HepG2 (cell line): ENCODE results near the gene AFF1. TPM values are rescaled to one million over a fixed set of nuclear protein-coding genes. Genes with fewer than 3 reads are reported as not detected.

Source experiments
- CHCHD3 ChIP-seq: sonication (generic); formaldehyde crosslinking; IDR thresholded peaks from 2 replicates; pipeline ENCODE4 v1.8.0; 2022; ENCODE audit warnings: mild to moderate bottlenecking, missing genetic modification reagents, moderate library complexity
- ELF3 ChIP-seq: IDR thresholded peaks from 2 replicates; pipeline ENCODE4 v1.6.1; 2016; ENCODE audit warnings: missing genetic modification reagents, missing compliant biosample characterization
- GFI1 ChIP-seq: sonication (generic); formaldehyde crosslinking; IDR thresholded peaks from 2 replicates; pipeline ENCODE4 v1.5.0; 2020; ENCODE audit warnings: missing genetic modification reagents, mild to moderate bottlenecking, borderline replicate concordance
- GLI4 ChIP-seq: sonication (generic); formaldehyde crosslinking; IDR thresholded peaks from 2 replicates; pipeline ENCODE4 v1.5.1; 2020; ENCODE audit warnings: missing genetic modification reagents, mild to moderate bottlenecking, moderate library complexity, borderline replicate concordance
- ISL2 ChIP-seq: sonication (generic); formaldehyde crosslinking; IDR thresholded peaks from 2 replicates; pipeline ENCODE4 v1.5.0; 2020; ENCODE audit warnings: missing genetic modification reagents
- MXD4 ChIP-seq: IDR thresholded peaks from 2 replicates; pipeline ENCODE4 v1.6.1; 2016; ENCODE audit warnings: mild to moderate bottlenecking, missing biosample characterization, missing genetic modification reagents
- MYNN ChIP-seq: sonication (generic); formaldehyde crosslinking; IDR thresholded peaks from 2 replicates; pipeline ENCODE4 v1.4.0; 2020; ENCODE audit warnings: mild to moderate bottlenecking, low read depth, missing genetic modification reagents
- NCOA1 ChIP-seq: sonication (generic); formaldehyde crosslinking; IDR thresholded peaks from 2 replicates; pipeline ENCODE4 v1.9.0; 2021; ENCODE audit warnings: missing genetic modification reagents
- NFIC ChIP-seq: IDR thresholded peaks from 2 replicates; pipeline ENCODE4 v1.6.1; 2012; ENCODE audit warnings: mild to moderate bottlenecking, low read length, inconsistent platforms
- SAFB2 ChIP-seq: sonication (generic); formaldehyde crosslinking; IDR thresholded peaks from 2 replicates; pipeline ENCODE4 v1.5.1; 2020; ENCODE audit warnings: missing genetic modification reagents, low read depth, mild to moderate bottlenecking, borderline replicate concordance
- TBL1XR1 ChIP-seq: fragments of 150-350 bp; IDR thresholded peaks from 2 replicates; pipeline ENCODE4 v1.6.1; 2014; ENCODE audit warnings: borderline replicate concordance, low read length; ENCODE audit not compliant: partially characterized antibody
- THAP11 ChIP-seq: IDR thresholded peaks from 2 replicates; pipeline ENCODE4 v1.6.1; 2016; ENCODE audit warnings: missing biosample characterization, missing genetic modification reagents
- ZFP1 ChIP-seq: IDR thresholded peaks from 2 replicates; pipeline ENCODE4 v1.6.1; 2016
- ZFP91 ChIP-seq: sonication (generic); formaldehyde crosslinking; IDR thresholded peaks from 2 replicates; pipeline ENCODE4 v1.9.0; 2022; ENCODE audit warnings: missing genetic modification reagents, mild to moderate bottlenecking, borderline replicate concordance
- ZNF30 ChIP-seq: sonication (generic); formaldehyde crosslinking; IDR thresholded peaks from 2 replicates; pipeline ENCODE4 v1.5.0; 2020; ENCODE audit warnings: mild to moderate bottlenecking, missing genetic modification reagents
- ZNF547 ChIP-seq: sonication (generic); formaldehyde crosslinking; IDR thresholded peaks from 2 replicates; pipeline ENCODE4 v1.5.1; 2020; ENCODE audit warnings: mild to moderate bottlenecking, missing genetic modification reagents
- ZNF737 ChIP-seq: sonication (generic); formaldehyde crosslinking; IDR thresholded peaks from 2 replicates; pipeline ENCODE4 v1.5.0; 2020; ENCODE audit warnings: missing genetic modification reagents, mild to moderate bottlenecking, borderline replicate concordance
- ZNF761 ChIP-seq: sonication (generic); formaldehyde crosslinking; conservative IDR thresholded peaks from 2 replicates; pipeline ENCODE4 v1.4.0; 2020; ENCODE audit warnings: mild to moderate bottlenecking, missing genetic modification reagents
- ZNF776 ChIP-seq: sonication (generic); formaldehyde crosslinking; IDR thresholded peaks from 2 replicates; pipeline ENCODE4 v1.4.0; 2020; ENCODE audit warnings: mild to moderate bottlenecking, missing genetic modification reagents
- ZNF839 ChIP-seq: sonication (generic); formaldehyde crosslinking; IDR thresholded peaks from 2 replicates; pipeline ENCODE4 v1.4.0; 2020; ENCODE audit warnings: missing genetic modification reagents, mild to moderate bottlenecking, borderline replicate concordance
- ZNF891 ChIP-seq: sonication (generic); formaldehyde crosslinking; IDR thresholded peaks from 2 replicates; pipeline ENCODE4 v1.5.0; 2020; ENCODE audit warnings: mild to moderate bottlenecking, missing genetic modification reagents
- ZSCAN12 ChIP-seq: sonication (generic); formaldehyde crosslinking; IDR thresholded peaks from 2 replicates; pipeline ENCODE4 v1.9.0; 2021; ENCODE audit warnings: mild to moderate bottlenecking, missing genetic modification reagents
- polyA plus RNA-seq, 8 experiments: library from polyadenylated mRNA; depleted of rRNA in 3 of 8; stranded (reverse) in 7 of 8; unstranded in 1 of 8; fragments of >200 nt; fragmentation: Illumina TruSeq in 4 of 8; extraction: Trizol in 4 of 8; gene quantifications; 2 replicates each; pipeline versions ENCODE4 v1.2.1 to v1.2.3, GENCODE V29; 2011 to 2016; ENCODE audit warnings: low read depth in 4 of 8, missing spikeins in 1 of 8, mixed read lengths in 1 of 8; ENCODE audit not compliant: insufficient read depth in 1 of 8
- total RNA-seq, 5 experiments: library from RNA; depleted of rRNA; stranded (reverse); fragments of >200 nt; fragmentation: Illumina TruSeq; extraction: Trizol; gene quantifications; 2 replicates each; pipeline ENCODE4 v1.2.3, GENCODE V29; 2016; ENCODE audit warnings: low read depth in 1 of 5
- TF ChIP-seq, protein P1 (sequence below): sonication (generic); formaldehyde crosslinking; IDR thresholded peaks from 2 replicates; pipeline ENCODE4 v1.8.1; 2023; ENCODE audit warnings: mild to moderate bottlenecking, missing genetic modification reagents
- TF ChIP-seq, protein P2 (sequence below), 2 experiments: IDR thresholded peaks; 2 replicates each; pipeline ENCODE4 v1.6.1; 2011 to 2012; ENCODE audit warnings: low read length in 2 of 2, borderline replicate concordance in 1 of 2, low read depth in 1 of 2, mild to moderate bottlenecking in 1 of 2, moderate library complexity in 1 of 2

The AFF1 gene
- total and polyA plus RNA-seq, 2 of the 13 experiments (the other 11 are each of a cell fraction or from before 2014, with no cell fraction given): 15.5 to 15.9 TPM

DNA sequence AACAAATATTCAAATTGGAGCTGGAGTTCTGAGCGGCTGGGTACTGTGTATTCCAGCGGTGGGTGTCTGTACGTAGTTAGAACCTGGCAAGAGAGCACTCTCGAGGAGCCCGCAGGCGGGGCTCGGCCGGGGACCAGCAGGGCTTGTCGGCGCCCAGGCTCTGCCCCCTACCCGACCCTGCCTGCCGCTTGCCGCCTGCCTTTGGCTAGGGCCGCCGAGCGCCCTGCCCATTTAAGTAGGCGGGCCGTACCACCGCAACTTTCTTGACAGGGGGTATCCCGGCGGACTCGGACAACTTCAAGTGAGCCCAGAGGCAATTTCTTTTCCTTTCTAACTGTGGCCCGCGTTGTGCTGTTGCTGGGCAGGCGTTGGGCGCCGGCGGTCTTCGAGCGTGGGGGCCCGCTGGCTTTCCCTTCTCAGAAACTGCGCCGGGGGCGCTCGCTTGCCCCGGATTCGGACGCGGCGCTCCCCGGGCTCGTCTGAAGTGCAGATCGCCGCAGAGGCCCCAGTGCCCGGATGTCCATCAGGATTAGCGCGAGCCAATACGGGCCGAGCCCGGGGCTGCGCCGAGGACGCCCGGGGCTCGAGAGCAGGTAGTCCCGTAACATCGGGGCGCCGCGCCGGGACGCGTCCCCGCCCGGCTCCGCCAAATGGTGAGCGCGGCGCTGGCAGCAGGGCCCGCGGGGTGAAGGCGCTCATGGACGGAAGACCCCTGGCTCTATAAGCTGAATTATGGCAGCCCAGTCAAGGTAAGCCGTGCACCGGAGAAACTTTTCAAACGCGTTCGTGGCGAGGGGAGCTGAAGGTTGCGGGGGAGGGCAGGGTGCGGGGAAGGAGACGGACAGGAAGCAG lies 72.1 kb downstream of the AFF1 start (continued):
- TF ChIP-seq, protein P1, sequence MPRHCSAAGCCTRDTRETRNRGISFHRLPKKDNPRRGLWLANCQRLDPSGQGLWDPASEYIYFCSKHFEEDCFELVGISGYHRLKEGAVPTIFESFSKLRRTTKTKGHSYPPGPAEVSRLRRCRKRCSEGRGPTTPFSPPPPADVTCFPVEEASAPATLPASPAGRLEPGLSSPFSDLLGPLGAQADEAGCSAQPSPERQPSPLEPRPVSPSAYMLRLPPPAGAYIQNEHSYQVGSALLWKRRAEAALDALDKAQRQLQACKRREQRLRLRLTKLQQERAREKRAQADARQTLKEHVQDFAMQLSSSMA (CRISPR knock-in tag): no peak
- TF ChIP-seq ZNF30 (CRISPR knock-in tag) (peak; percentile 64; the same call in 1 of the 2 replicates), ZSCAN12 (no peak; the same call in none of the 2 replicates), THAP11 (CRISPR knock-in tag) (peak; percentile 78), SAFB2 (CRISPR knock-in tag) (peak; percentile 34; the same call in 1 of the 2 replicates), MXD4 (CRISPR knock-in tag) (no peak; the same call in 1 of the 2 replicates), ZNF891 (CRISPR knock-in tag) (peak; percentile 97), CHCHD3 (CRISPR knock-in tag) (peak; percentile 81), NFIC (peak; percentile 55; the same call in 1 of the 2 replicates), GLI4 (CRISPR knock-in tag) (no peak; the same call in 1 of the 2 replicates), ZNF737 (CRISPR knock-in tag) (no peak), ZNF547 (CRISPR knock-in tag) (peak; percentile 93), GFI1 (peak; percentile 85), ZFP91 (peak; percentile 95), TBL1XR1 (peak; percentile 46), ISL2 (CRISPR knock-in tag) (peak; percentile 51; the same call in 1 of the 2 replicates), ZFP1 (CRISPR knock-in tag) (peak; percentile 66; the same call in 1 of the 2 replicates), MYNN (CRISPR knock-in tag) (0 out of 2 replicates have a peak, but pooled peaks have one; percentile 53), ZNF839 (no peak), ZNF761 (CRISPR knock-in tag) (peak; percentile 87), ZNF776 (CRISPR knock-in tag) (peak; percentile 80), ELF3 (CRISPR knock-in tag) (no peak; the same call in 1 of the 2 replicates), NCOA1 (CRISPR knock-in tag) (no peak; the same call in 1 of the 2 replicates)
- TF ChIP-seq, protein P2, sequence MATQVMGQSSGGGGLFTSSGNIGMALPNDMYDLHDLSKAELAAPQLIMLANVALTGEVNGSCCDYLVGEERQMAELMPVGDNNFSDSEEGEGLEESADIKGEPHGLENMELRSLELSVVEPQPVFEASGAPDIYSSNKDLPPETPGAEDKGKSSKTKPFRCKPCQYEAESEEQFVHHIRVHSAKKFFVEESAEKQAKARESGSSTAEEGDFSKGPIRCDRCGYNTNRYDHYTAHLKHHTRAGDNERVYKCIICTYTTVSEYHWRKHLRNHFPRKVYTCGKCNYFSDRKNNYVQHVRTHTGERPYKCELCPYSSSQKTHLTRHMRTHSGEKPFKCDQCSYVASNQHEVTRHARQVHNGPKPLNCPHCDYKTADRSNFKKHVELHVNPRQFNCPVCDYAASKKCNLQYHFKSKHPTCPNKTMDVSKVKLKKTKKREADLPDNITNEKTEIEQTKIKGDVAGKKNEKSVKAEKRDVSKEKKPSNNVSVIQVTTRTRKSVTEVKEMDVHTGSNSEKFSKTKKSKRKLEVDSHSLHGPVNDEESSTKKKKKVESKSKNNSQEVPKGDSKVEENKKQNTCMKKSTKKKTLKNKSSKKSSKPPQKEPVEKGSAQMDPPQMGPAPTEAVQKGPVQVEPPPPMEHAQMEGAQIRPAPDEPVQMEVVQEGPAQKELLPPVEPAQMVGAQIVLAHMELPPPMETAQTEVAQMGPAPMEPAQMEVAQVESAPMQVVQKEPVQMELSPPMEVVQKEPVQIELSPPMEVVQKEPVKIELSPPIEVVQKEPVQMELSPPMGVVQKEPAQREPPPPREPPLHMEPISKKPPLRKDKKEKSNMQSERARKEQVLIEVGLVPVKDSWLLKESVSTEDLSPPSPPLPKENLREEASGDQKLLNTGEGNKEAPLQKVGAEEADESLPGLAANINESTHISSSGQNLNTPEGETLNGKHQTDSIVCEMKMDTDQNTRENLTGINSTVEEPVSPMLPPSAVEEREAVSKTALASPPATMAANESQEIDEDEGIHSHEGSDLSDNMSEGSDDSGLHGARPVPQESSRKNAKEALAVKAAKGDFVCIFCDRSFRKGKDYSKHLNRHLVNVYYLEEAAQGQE (IDR thresholded peaks at IDR 0.05; ENCODE audit: borderline replicate concordance in 1 of 2, low read depth in 1 of 2, low read length in 2 of 2): peak in 1 of 2 experiments; percentile 85; a peak in 3 of 4 replicates
